Choroid plexus epithelial cell (primary cell): ENCODE results near the gene CRTC3.

ENCODE experiments used
- DNase-seq: peaks from one replicate; pipeline ENCODE4 v3.0.0-alpha.2; 2010; ENCODE audit warnings: low read depth
- H3K4me3 ChIP-seq: 2 replicates; pipeline ENCODE4 v1.5.1; 2011; ENCODE audit warnings: low read depth, mild to moderate bottlenecking, control low read depth, low read length, moderate library complexity
- TF ChIP-seq, protein P1 (sequence below): conservative IDR thresholded peaks from 2 replicates; pipeline ENCODE4 v1.5.1; 2011; ENCODE audit warnings: low read depth, mild to moderate bottlenecking, control low read depth, inconsistent platforms, low read length, moderate library complexity

The CRTC3 gene

DNA sequence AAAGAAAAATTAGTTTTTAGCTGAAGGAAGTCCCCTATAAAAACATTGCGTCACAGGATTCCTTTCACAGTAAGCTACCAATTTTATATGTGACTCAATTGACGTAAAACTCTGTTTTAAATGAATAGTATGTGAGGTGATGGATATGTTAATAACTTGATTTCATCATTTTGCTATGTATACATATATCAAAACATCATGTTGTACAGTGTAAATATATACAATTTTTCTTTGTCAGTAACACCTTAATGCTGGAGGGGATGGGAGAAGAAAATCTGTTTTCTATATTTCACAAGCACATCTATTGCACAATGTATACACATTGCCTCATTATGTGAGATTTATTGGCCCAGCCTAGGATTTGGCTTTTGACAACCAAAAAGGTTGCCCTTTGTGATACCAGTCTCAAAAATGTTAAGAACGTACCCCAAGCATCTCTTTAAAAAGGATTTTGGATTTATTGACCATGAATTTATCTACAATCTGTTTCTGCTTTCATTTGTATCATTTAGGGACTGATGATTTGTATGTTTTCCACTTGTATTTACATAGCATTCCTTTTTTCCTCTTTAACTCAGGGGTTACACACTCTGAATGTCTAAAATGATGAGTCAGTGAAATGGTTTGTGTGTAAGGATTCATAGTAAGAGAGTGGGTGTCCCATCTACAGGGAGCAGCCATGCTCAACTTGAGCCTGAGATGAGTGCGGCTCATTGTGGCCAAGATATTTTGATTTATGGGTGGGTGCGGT, 62.6 kb downstream of the CRTC3 start:
- TF ChIP-seq, protein P1, sequence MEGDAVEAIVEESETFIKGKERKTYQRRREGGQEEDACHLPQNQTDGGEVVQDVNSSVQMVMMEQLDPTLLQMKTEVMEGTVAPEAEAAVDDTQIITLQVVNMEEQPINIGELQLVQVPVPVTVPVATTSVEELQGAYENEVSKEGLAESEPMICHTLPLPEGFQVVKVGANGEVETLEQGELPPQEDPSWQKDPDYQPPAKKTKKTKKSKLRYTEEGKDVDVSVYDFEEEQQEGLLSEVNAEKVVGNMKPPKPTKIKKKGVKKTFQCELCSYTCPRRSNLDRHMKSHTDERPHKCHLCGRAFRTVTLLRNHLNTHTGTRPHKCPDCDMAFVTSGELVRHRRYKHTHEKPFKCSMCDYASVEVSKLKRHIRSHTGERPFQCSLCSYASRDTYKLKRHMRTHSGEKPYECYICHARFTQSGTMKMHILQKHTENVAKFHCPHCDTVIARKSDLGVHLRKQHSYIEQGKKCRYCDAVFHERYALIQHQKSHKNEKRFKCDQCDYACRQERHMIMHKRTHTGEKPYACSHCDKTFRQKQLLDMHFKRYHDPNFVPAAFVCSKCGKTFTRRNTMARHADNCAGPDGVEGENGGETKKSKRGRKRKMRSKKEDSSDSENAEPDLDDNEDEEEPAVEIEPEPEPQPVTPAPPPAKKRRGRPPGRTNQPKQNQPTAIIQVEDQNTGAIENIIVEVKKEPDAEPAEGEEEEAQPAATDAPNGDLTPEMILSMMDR, result no peak
- H3K4me3 ChIP-seq, result no peak overlapping the region
- peak; percentile 84 for DNase-seq

DNA sequence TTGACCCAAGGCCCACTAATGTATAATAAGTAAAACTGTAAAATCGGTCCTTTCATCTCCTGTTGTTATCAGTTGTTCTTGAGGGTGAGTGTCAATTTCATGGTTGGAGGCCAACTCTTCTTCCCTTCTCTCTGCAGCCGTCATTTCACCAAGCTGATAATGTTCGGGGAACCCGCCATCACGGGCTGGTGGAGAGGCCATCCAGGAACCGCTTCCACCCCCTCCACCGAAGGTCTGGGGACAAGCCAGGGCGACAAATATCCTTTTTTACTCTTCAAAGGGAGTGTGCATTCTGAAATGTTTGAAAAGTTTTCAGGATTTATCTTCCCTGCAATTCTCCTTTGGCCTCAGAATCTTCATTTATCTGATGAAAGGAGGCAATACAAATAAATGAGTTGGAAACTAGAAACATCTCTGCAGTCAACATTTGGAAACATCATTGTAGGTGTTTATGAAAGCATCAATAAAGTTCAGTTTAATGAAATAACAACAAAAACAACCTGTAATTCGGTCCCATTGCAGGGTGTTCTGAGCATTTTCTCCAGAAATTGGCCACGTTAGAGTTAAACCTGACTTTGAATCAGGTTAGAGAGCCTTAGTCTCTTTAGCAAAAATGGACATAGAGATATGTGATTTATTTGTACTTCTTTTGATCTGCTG, 63.9 kb downstream of the CRTC3 start:
- no peak for DNase-seq
- TF ChIP-seq, protein P1, result no peak
- H3K4me3 ChIP-seq, result no peak overlapping the region

DNA sequence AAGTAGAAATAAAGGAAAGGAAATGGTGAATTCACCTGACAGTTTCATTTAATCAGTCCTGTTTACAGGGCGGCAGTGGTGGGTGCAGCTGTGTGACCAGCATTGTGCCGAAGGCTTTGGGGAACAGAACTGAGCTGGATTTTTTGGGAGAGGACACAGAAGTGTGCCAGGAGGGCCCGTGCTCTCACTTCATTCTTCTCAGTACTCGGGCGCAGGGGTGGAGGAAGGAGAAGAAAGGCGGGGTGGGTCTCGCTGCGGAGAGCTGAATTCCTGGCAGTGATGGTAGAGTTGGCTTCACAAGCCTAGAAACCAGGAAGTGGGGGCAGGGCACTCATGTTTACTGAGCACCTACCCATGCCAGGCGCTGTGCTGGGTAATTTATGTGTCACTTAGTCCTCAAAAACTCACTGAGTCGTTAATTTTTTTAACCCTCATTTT, 64.6 kb downstream of the CRTC3 start:
- no peak for DNase-seq
- TF ChIP-seq, protein P1, result no peak
- no peak overlapping the region for H3K4me3 ChIP-seq

DNA sequence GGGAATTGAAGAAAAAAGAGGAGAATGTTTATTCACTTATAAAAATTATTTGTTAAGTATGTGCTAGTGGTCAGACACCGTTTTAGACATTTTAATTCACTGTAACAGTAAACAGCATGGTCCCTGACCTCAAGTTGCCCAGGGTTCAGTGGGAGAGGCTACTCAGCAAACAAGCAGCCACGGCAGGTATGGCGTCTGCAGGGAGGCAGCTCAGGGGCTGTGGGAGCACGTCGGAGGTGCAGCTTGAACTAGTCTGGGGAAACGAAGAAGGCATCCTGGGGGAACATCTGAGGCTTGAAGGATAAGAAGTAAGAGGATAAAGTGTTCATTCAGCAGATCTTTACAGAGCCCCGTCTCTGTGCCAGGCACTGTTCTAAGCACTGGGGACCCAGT, 66.0 kb downstream of the CRTC3 start:
- TF ChIP-seq, protein P1, result no peak
- no peak overlapping the region for H3K4me3 ChIP-seq
- DNase-seq, result no peak

DNA sequence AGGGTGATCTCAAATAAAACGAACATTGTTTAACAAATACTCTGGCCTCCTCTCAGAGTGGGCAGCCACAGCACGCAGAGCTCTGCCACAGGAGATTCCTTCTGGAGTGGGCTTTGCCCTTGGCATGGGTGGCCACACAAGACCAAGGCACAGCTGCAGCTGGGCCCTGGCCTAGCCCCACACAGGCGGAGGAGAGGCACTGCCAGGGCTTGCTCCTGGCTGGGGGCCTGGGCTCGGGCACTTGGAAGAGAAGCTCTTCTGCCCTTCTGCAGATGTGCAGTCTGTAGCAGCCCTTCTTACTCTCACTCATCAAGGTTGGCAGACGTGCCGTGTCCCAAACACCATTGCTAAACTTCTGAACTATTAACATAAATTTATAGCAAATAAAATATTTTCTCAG, 67.2 kb downstream of the CRTC3 start:
- H3K4me3 ChIP-seq, result no peak overlapping the region
- no peak for DNase-seq

DNA sequence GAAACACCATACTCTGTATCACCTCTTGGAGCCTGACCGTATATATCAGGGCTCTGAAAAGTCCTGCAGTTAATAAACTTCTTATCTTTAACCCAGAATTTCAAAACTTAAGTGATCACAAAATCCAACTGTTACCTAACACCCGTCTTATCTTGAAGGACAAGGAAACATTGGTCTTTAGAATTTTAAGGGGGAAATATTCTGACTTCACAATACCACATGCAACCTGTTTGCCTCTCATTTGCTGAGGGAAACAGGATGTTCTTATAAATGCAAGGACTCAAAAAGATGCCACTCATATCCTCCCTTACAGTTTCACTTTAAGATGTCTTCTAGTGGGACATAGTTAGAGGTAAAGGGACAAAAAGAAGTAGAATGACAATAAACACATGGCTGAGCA, 67.9 kb downstream of the CRTC3 start:
- DNase-seq, result no peak
- H3K4me3 ChIP-seq, result no peak overlapping the region
- TF ChIP-seq, protein P1, result no peak

More for the DNA sequence above, 67.2 kb downstream of the CRTC3 start:
- TF ChIP-seq, protein P1, result no peak
